GM20431 (cell line): Measurements from ENCODE around the gene IRGQ.
"Not testable (repeated sequence)": the region's sequence is repeated elsewhere in the genome, so short reads cannot be mapped to it uniquely, and the experiment has no call there.

Experiments
- in situ Hi-C: fragments of 300-500 bp; cut with MseI, MboI; formaldehyde crosslinking; loops from one replicate; pipeline ENCODE4 v1.15.0; 2020; ENCODE audit warnings: low sequenced_read_pairs; ENCODE audit not compliant: unreplicated experiment

IRGQ gene

DNA sequence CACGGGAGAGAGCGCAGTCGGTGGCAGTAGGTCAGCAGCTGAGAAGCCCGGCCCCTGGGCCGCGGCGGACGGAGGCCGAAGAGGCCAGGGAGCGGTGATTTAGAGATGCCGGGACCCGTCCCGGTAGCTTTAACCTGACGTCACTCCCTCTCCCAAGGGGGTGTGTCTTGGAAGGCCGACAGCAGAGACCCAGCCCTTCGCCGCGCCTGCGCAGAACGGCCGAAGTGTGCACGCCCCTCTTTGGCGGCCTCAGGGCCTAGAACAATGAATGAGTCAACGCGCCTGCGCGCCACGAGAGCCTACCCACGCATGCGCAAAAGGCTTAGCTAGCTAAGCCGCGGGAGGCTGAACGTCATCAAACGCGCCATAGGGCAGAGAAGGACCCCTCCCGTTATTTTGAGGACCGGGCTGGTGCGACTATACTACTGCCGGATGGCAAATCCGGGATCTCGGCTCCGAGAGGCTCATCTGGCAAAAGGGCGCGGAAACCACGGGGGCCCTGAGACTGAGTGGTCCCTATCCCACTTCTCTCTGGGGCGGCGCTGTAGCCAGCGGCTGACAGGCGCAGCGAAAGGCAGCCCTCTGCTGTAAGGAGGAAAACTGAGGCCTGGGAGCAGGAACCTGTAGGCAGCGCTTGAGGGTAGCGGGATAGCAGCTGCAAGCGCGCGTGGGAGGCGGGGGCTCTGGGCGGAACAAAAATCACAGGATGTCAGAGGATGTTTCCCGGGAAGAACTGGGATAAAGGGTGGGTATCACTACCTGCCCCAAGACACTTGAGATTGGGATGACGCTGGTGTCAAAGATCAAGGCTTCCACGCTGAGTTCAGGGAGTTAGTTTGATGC, at the start of gene IRGQ, which contains the start of gene ZNF576:
IRGQ (minus strand) TSS at position 136 of the 843 bp plus-strand sequence. CDS start 796 bp downstream, outside the sequence.
ZNF576 (plus strand) TSS at position 597 of the 843 bp plus-strand sequence. CDS start 514 bp downstream, outside the sequence.
- in situ Hi-C loops: no loop called here

DNA sequence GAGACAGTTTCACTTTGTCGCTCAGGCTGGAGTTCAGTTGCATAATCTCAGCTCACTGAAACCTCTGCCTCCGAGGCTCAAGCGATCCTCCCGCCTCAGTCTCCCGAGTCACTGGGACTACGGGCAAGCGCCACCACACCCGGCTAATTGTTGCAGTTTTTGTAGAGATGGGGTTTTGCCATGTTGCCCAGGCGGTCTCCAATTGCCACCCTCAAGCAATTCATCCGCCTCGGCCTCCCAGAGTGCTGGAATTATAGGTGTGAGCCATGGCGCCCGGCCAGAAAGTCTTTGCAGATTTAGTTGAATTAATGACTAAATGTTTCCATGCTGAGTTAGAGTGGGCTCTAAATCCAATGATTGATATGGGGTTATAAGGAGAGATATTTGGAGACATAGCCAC, 48.2 kb upstream of the IRGQ start:
- in situ Hi-C loops: no loop called here

GRCh38 chr19:43643326-43643725, 47.4 kb upstream of the IRGQ start:
- in situ Hi-C loops: no loop called here

GRCh38 chr19:43642531-43642930, 46.6 kb upstream of the IRGQ start:
- in situ Hi-C loops: no loop called here

DNA sequence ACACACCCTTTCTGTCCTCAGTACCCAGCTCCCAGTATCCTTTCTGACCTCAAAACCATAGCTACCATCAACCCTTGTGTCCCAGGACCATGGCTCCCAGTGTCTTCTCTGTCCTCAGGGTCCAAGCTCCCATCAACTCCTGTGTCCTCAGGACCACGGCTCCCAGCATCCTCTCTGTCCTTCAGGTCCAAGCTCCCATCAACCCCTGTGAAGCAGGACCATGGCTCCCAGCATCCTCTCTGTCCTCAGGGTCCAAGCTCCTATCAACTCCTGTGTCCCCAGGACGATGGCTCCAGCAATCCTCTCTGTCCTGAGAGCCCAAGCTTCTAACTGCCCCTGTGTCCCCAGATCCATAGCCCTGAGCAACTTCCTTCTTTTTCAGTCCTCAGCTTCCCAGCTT, 45.4 kb upstream of the IRGQ start:
- in situ Hi-C loops: no loop called here

DNA sequence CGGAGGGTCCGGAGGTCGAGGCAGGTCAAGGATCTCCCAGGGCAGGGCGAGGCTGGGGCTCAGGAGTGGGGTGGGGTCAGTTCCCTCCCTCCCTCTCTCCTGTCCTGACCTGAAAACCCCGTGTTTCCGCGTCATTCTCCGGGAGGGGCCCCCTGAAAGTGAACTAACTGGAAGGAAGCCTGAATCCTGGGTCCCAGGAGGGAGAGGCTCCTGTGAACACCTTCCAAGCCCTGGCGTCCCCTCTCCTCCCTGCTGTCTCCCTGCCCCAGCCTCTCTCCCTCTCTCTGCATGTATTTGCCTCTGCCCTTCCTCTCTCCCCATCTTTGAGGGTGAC, 44.5 kb upstream of the IRGQ start:
- in situ Hi-C loops: no loop called here

DNA sequence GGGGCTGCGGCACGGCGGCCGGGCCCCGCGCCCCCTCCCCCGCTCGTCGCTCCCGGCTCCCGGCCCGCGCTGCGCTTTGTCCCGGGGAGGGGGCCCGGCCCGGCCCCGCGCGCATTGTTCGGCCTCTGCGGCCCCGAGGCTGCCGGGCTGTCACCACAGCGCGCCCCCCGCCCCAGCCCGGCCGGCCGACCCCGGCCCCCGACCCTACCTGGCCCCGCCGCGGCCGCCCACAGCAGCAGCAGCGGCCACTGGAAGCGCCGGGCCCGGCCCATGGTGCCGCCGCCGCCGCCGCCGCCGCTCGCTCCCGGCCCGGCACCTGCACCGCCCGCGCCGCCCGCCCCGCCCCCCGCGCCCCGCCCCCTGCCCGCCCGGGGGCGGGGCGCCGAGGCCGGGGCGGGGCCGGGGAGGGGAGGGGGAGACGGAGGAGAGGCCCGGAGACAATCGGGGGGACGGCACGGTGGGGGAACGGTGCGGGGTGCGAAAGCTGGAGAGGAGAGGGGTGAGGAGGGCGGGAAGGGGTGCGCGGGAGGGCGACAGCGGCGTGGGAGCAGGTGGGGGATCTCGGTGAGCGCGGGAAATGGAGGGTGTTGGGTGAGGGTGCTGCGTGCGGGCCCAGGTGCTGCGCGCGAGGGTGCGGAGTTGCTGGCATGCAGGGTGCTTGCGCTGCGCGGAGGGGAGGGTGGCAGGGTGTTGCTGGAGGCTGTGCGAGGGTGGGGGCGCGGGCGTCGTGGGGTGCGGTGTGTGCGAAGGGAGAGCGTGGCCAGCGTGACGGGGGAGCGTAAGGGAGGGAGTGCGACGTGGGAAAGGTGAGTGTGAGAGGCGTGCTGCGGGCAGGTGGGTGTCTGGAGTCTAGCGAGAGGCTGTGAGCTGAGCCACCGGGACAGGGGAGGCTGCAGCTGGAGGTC, 43.8 kb upstream of the IRGQ start, which contains the start of gene CADM4:
CADM4 (minus strand) TSS at position 332 of the 905 bp plus-strand sequence; CDS start at position 272, 60 bp downstream.
- in situ Hi-C loops: no loop called here

- in situ Hi-C loops: no loop called here
These were observed 43.1 kb upstream of the IRGQ start for GRCh38 chr19:43638995-43639518.

- in situ Hi-C loops: no loop called here
These were observed 42.5 kb upstream of the IRGQ start for GRCh38 chr19:43638214-43638994.

- in situ Hi-C loops: no loop called here
These were observed 40.3 kb upstream of the IRGQ start for GRCh38 chr19:43636121-43636683.

DNA sequence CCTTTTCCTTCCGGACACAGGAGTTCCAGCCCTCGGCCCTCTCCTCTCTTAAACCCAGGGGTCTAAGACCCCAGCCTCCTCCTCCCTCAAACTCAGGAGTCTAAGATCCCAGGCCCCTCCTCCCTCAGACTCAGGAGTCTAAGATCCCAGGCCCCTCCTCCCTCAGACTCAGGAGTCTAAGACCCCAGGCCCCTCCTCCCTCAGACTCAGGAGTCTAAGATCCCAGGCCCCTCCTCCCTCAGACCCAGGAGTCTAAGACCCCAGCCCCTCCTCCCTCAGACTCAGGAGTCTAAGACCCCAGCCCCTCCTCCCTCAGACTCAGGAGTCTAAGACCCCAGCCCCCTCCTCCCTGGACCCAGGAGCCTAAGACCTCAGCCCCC, 39.6 kb upstream of the IRGQ start:
- in situ Hi-C loops: not testable (repeated sequence)

- in situ Hi-C loops: no loop called here
These were observed 39.1 kb upstream of the IRGQ start for GRCh38 chr19:43634872-43635560.

GRCh38 chr19:43634506-43634871, 38.6 kb upstream of the IRGQ start:
- in situ Hi-C loops: no loop called here

DNA sequence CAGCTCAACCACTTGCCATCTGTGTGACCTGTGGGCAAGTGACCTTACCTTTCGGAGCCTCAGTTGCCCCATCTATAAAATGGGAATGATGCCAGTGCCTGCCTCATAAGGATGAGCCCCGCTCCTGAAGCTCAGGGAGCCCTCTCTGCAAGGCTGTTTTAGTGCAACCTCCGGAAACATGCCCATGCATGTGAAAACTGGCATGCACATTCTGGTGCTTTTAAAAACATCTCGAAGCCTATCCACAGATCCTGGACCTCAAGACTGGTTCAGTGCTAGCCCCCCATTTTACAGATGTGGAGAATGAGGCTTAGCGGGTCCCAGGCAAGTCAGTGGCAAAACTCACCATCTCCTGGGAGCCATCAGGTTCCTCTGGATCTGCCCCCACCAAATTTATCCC, 38.1 kb upstream of the IRGQ start:
- in situ Hi-C loops: no loop called here

- in situ Hi-C loops: no loop called here
These were observed 37.6 kb upstream of the IRGQ start for GRCh38 chr19:43633520-43633919.

GRCh38 chr19:43631491-43631890, 35.6 kb upstream of the IRGQ start:
- in situ Hi-C loops: no loop called here

DNA sequence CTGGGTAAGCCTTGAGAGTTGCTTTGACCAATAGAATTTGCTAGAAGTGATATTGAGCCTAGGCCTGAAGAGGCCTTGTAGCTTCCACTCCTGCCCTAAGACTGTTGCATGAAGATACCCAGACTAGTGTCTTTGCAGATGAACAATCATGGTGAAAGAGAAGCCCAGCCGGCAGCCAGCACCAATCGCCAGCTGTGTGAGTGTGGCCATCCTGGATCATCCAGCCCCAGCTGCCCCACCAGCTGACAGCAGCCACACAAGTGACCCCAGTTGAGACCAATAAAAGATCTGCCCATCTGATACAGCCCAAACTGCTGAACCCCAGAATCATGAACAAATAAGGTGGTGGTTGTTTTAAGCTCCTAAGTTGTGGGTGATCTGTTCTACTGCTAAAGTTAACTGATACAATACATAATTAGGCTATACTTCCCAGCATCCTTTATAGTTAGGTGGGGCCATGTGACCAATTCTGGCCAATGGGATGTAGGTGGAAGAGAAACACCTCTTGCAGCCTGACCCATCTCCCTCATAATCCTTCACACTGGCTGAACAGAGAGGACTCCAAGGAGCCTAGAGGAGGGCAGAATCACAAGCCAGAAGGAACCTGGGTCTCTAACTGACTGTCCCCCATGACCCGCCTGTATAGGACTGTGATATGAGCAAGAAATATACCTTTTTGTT, 32.9 kb upstream of the IRGQ start:
- in situ Hi-C loops: loop anchor here (10.0 kb wide), 1 partner anchor 186 kb away; no protein-coding TSS in a partner anchor

DNA sequence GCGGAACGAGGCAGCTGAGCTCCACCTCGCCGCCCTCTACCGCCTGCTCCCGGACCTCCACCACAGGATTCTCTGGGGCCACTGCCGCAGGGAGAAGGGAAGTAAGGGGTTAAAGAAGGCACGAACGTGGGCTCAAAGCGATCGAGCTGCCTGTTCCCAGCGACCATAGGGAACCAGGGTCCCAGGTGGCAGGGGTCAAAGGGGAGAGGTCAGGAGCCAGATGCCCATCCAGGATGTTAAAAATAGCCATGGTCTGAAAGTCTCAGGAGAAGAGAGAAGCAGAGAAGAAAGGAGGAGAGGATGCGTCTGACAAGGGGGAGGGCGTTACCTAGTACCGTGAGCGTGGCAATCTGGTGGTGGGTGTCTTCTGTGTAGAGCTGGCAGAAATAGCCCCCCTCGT, 30.9 kb upstream of the IRGQ start:
- in situ Hi-C loops: loop anchor here (10.0 kb wide), 1 partner anchor 188 kb away; no protein-coding TSS in a partner anchor
